ENCODE results near the gene GLYATL3.

GLYATL3 gene

GRCh38 chr6:49514571-49515484 is 15.1 kb downstream of the GLYATL3 start:
- DNase-seq: no peak

- no peak for DNase-seq
These were observed 15.9 kb downstream of the GLYATL3 start for GRCh38 chr6:49515485-49516146.

GRCh38 chr6:49516147-49516505 is 16.4 kb downstream of the GLYATL3 start:
- DNase-seq: no peak

- no peak for DNase-seq
These were observed 18.2 kb downstream of the GLYATL3 start for GRCh38 chr6:49517919-49518318.

- no peak for DNase-seq
These were observed 19.9 kb downstream of the GLYATL3 start for GRCh38 chr6:49519660-49520059.

GRCh38 chr6:49522710-49523593 is 23.2 kb downstream of the GLYATL3 start:
- no peak for DNase-seq

- DNase-seq: no peak
These were observed 24.2 kb downstream of the GLYATL3 start for GRCh38 chr6:49523901-49524300.

- no peak for DNase-seq
These were observed 24.8 kb downstream of the GLYATL3 start for GRCh38 chr6:49524541-49524940.

GRCh38 chr6:49526598-49526997 is 26.9 kb downstream of the GLYATL3 start:
- no peak for DNase-seq

GRCh38 chr6:49527320-49527719 is 27.6 kb downstream of the GLYATL3 start:
- no peak for DNase-seq

- no peak for DNase-seq
These were observed 28.8 kb downstream of the GLYATL3 start for GRCh38 chr6:49528571-49528970.

- DNase-seq: no peak
These were observed 30.5 kb downstream of the GLYATL3 start for GRCh38 chr6:49530141-49530776.

- peak; percentile 59 for DNase-seq
These were observed 32.2 kb downstream of the GLYATL3 start for GRCh38 chr6:49531774-49532569.

- DNase-seq: no peak
These were observed 36.1 kb downstream of the GLYATL3 start for GRCh38 chr6:49535795-49536194.

- no peak for DNase-seq
These were observed 39.4 kb downstream of the GLYATL3 start for GRCh38 chr6:49539102-49539501.

- DNase-seq: no peak
These were observed 40.9 kb downstream of the GLYATL3 start for GRCh38 chr6:49540614-49541013.

- peak; percentile 84 for DNase-seq
These were observed 41.5 kb downstream of the GLYATL3 start for GRCh38 chr6:49541210-49541724.

GRCh38 chr6:49541936-49542335 is 42.2 kb downstream of the GLYATL3 start:
- no peak for DNase-seq

GRCh38 chr6:49543087-49543858 is 43.5 kb downstream of the GLYATL3 start:
- no peak for DNase-seq

GRCh38 chr6:49546331-49546730 is 46.6 kb downstream of the GLYATL3 start:
- DNase-seq: no peak

Data from fibroblast of skin of abdomen (primary cell).